LNCAP (cell line): ENCODE results near the gene DMXL1.

Source experiments
- CTCF ChIP-seq: fragments of 450-650 bp; IDR thresholded peaks from 2 replicates; pipeline ENCODE4 v1.5.1; 2017; ENCODE audit warnings: mild to moderate bottlenecking

The DMXL1 gene

GRCh38 chr5:119212026-119212425 is 141.1 kb downstream of the DMXL1 start:
- no peak for TF ChIP-seq CTCF

GRCh38 chr5:119212676-119213075 is 141.8 kb downstream of the DMXL1 start:
- no peak for TF ChIP-seq CTCF

- no peak for TF ChIP-seq CTCF
Measured at GRCh38 chr5:119217183-119217582, 146.3 kb downstream of the DMXL1 start.

- no peak for TF ChIP-seq CTCF
Measured at GRCh38 chr5:119218830-119219782, 148.2 kb downstream of the DMXL1 start.

- no peak for TF ChIP-seq CTCF
Measured at GRCh38 chr5:119220576-119221197, 149.8 kb downstream of the DMXL1 start.

GRCh38 chr5:119221330-119221729 is 150.4 kb downstream of the DMXL1 start:
- TF ChIP-seq CTCF: no peak

GRCh38 chr5:119229950-119230349 is 159.1 kb downstream of the DMXL1 start:
- TF ChIP-seq CTCF: no peak
